H1 (cell line): Measurements from ENCODE around the gene ATXN7. TPM values are rescaled to one million over a fixed set of nuclear protein-coding genes. Genes with fewer than 3 reads are reported as not detected.

Experiments
- CTCF ChIA-PET: fragments of 300-600 bp; sonication (Branson Sonifier 250); formaldehyde crosslinking; loops from one replicate; lab custom pipeline; 2021; ENCODE audit not compliant: partially characterized antibody; lab: Charles Lee
- POLR2A ChIA-PET: fragments of 300-600 bp; sonication (Branson Sonifier 250); formaldehyde crosslinking; loops from one replicate; lab custom pipeline; 2021; ENCODE audit warnings: inconsistent platforms; ENCODE audit not compliant: partially characterized antibody; lab: Charles Lee
- DNase-seq, 2 experiments: peaks; one replicate each; pipeline versions ENCODE4 v3.0.0 to v3.0.0-alpha.2; 2010 to 2022; ENCODE audit warnings: low spot score in 2 of 2, low read depth in 1 of 2, mixed read lengths in 1 of 2
- FAIRE-seq: peaks from 2 replicates; lab custom pipeline; 2011; peaks lifted over from hg19 to GRCh38; lab: Jason Lieb, UNC
- H2AFZ ChIP-seq: 2 replicates; pipeline ENCODE4 v1.8.1; 2012; ENCODE audit warnings: low read length, inconsistent platforms
- H2AK5ac ChIP-seq: 2 replicates; pipeline ENCODE4 v1.6.1; 2013; ENCODE audit warnings: low read depth, low read length
- H2BK120ac ChIP-seq: replicated peaks from 2 replicates; pipeline ENCODE3; 2013; ENCODE audit warnings: low read depth, low read length, inconsistent platforms
- H2BK12ac ChIP-seq: 2 replicates; pipeline ENCODE4 v1.6.1; 2013; ENCODE audit warnings: low read depth, low read length
- H2BK15ac ChIP-seq: 2 replicates; pipeline ENCODE4 v1.6.1; 2013; ENCODE audit warnings: low read length
- H2BK20ac ChIP-seq: 2 replicates; pipeline ENCODE4 v1.6.1; 2013; ENCODE audit warnings: low read length
- H2BK5ac ChIP-seq: 2 replicates; pipeline ENCODE4 v1.6.1; 2013; ENCODE audit warnings: low read depth, low read length
- H3K14ac ChIP-seq: 2 replicates; pipeline ENCODE4 v1.6.1; 2013; ENCODE audit warnings: inconsistent platforms; ENCODE audit not compliant: insufficient read length
- H3K18ac ChIP-seq: 2 replicates; pipeline ENCODE4 v1.6.1; 2013; ENCODE audit warnings: low read length; ENCODE audit errors: extremely low read depth
- H3K23ac ChIP-seq: 2 replicates; pipeline ENCODE4 v1.6.1; 2013; ENCODE audit warnings: inconsistent platforms; ENCODE audit not compliant: insufficient read length
- H3K23me2 ChIP-seq: 2 replicates; pipeline ENCODE4 v1.6.1; 2013; ENCODE audit warnings: low read depth, low read length
- H3K27ac ChIP-seq: 2 replicates; pipeline ENCODE4 v1.6.1; 2011; ENCODE audit warnings: low read depth, low read length, inconsistent platforms
- H3K27me3 ChIP-seq, 4 experiments: replicated peaks in 1 of 4; 1 replicate in 1 of 4; 2 replicates in 3 of 4; pipeline versions ENCODE4 v1.6.1 to v1.8.1; 2011 to 2013; ENCODE audit warnings: low read length in 3 of 4, mild to moderate bottlenecking in 3 of 4, inconsistent platforms in 2 of 4, mixed read lengths in 2 of 4, moderate library complexity in 1 of 4; ENCODE audit not compliant: control insufficient read depth in 3 of 4, insufficient read depth in 3 of 4; ENCODE audit errors: extremely low read depth in 1 of 4
- H3K36me3 ChIP-seq, 4 experiments: 2 replicates each; pipeline versions ENCODE4 v1.6.1 to v1.8.1; 2011 to 2013; ENCODE audit warnings: mild to moderate bottlenecking in 4 of 4, low read length in 3 of 4, moderate library complexity in 2 of 4, control low read depth in 1 of 4, inconsistent platforms in 1 of 4; ENCODE audit not compliant: insufficient read depth in 4 of 4, control insufficient read depth in 2 of 4
- H3K4ac ChIP-seq: replicated peaks from 2 replicates; pipeline ENCODE3; 2013; ENCODE audit warnings: low read length, low read depth, mixed read lengths, inconsistent platforms; ENCODE audit not compliant: insufficient read length
- H3K4me1 ChIP-seq, 4 experiments: replicated peaks in 1 of 4; 1 replicate in 1 of 4; 2 replicates in 3 of 4; pipeline versions ENCODE4 v1.6.1 to v1.8.1; 2011 to 2013; ENCODE audit warnings: low read length in 3 of 4, inconsistent platforms in 2 of 4, mixed read lengths in 1 of 4; ENCODE audit not compliant: insufficient read depth in 4 of 4, control insufficient read depth in 3 of 4
- H3K4me2 ChIP-seq, 2 experiments: 2 replicates each; pipeline versions ENCODE4 v1.6.1 to v1.8.1; 2011 to 2013; ENCODE audit warnings: low read depth in 2 of 2, low read length in 2 of 2, control low read depth in 1 of 2, inconsistent platforms in 1 of 2, mild to moderate bottlenecking in 1 of 2; ENCODE audit not compliant: insufficient read depth in 1 of 2
- H3K4me3 ChIP-seq, 4 experiments: fragments of 200-600, 300-600 bp in 1 of 4; sonication (generic), shearing (Covaris generic), sonication (Bioruptor Twin) in 1 of 4; 2 replicates each; pipeline versions ENCODE4 v1.5.1 to v1.8.1; 2011 to 2016; ENCODE audit warnings: low read length in 4 of 4, low read depth in 3 of 4, control low read depth in 2 of 4, inconsistent platforms in 2 of 4, mild to moderate bottlenecking in 2 of 4, mixed read lengths in 1 of 4, moderate library complexity in 1 of 4; ENCODE audit not compliant: insufficient read depth in 2 of 4; ENCODE audit errors: extremely low read depth in 1 of 4
- H3K56ac ChIP-seq: replicated peaks from 2 replicates; pipeline ENCODE3; 2013; ENCODE audit warnings: low read depth, mild to moderate bottlenecking, mixed read lengths, low read length, inconsistent platforms; ENCODE audit not compliant: insufficient read length
- H3K79me1 ChIP-seq: 2 replicates; pipeline ENCODE4 v1.6.1; 2013; ENCODE audit warnings: low read depth, low read length, control low read depth
- H3K79me2 ChIP-seq, 2 experiments: 2 replicates each; pipeline versions ENCODE4 v1.6.1 to v1.8.1; 2012 to 2013; ENCODE audit warnings: low read length in 2 of 2, mild to moderate bottlenecking in 2 of 2, inconsistent platforms in 1 of 2; ENCODE audit not compliant: insufficient read depth in 2 of 2, control insufficient read depth in 1 of 2
- H3K9ac ChIP-seq, 4 experiments: replicated peaks in 1 of 4; 1 replicate in 1 of 4; 2 replicates in 3 of 4; pipeline versions ENCODE4 v1.6.1 to v1.8.1; 2011 to 2013; ENCODE audit warnings: low read depth in 3 of 4, low read length in 3 of 4, control low read depth in 2 of 4, mild to moderate bottlenecking in 2 of 4, moderate library complexity in 2 of 4, inconsistent platforms in 1 of 4; ENCODE audit errors: extremely low read depth in 1 of 4
- H3K9me3 ChIP-seq, 2 experiments: 2 replicates each; pipeline versions ENCODE4 v1.6.1 to v1.8.1; 2012 to 2013; ENCODE audit warnings: mild to moderate bottlenecking in 2 of 2, moderate library complexity in 2 of 2, control low read depth in 1 of 2, inconsistent platforms in 1 of 2, low read depth in 1 of 2, low read length in 1 of 2, mixed read lengths in 1 of 2; ENCODE audit not compliant: insufficient read depth in 2 of 2
- H4K20me1 ChIP-seq, 2 experiments: replicated peaks in 1 of 2; 2 replicates each; pipeline versions ENCODE3 to v1.8.1; 2011 to 2013; ENCODE audit warnings: inconsistent platforms in 2 of 2, low read length in 2 of 2, mild to moderate bottlenecking in 1 of 2; ENCODE audit not compliant: insufficient read depth in 2 of 2, control insufficient read depth in 1 of 2
- H4K5ac ChIP-seq: 2 replicates; pipeline ENCODE4 v1.6.1; 2013; ENCODE audit warnings: low read length, low read depth, mixed read lengths, inconsistent platforms; ENCODE audit not compliant: insufficient read length
- H4K8ac ChIP-seq: 2 replicates; pipeline ENCODE4 v1.8.0; 2013; ENCODE audit warnings: mild to moderate bottlenecking, moderate library complexity, low read length, inconsistent platforms; ENCODE audit not compliant: insufficient read depth; ENCODE audit errors: extremely low read depth
- H4K91ac ChIP-seq: replicated peaks from 2 replicates; pipeline ENCODE3; 2013; ENCODE audit warnings: low read length, mixed read lengths, inconsistent platforms; ENCODE audit not compliant: insufficient read length
- ASH2L ChIP-seq: fragments of 200-600, 300-600 bp; sonication (generic); IDR thresholded peaks from one replicate; pipeline ENCODE4 v1.7.1; 2017; ENCODE audit warnings: low read length
- BCL11A ChIP-seq, 2 experiments: IDR thresholded peaks; one replicate each; pipeline ENCODE4 v1.6.1; 2011; ENCODE audit warnings: low read depth in 2 of 2, low read length in 2 of 2, mild to moderate bottlenecking in 2 of 2
- KDM1A ChIP-seq: fragments of 200-600, 300-600 bp; sonication (generic); IDR thresholded peaks from 2 replicates; pipeline ENCODE4 v1.7.1; 2016; ENCODE audit warnings: mild to moderate bottlenecking, low read length, borderline replicate concordance
- KDM4A ChIP-seq: IDR thresholded peaks from one replicate; pipeline ENCODE4 v1.7.1; 2012; ENCODE audit warnings: low read depth, mild to moderate bottlenecking, moderate library complexity, low read length, inconsistent platforms; ENCODE audit not compliant: severe bottlenecking
- NANOG ChIP-seq: IDR thresholded peaks from 2 replicates; pipeline ENCODE4 v1.6.1; 2011; ENCODE audit warnings: low read length, low read depth, mild to moderate bottlenecking, inconsistent platforms; ENCODE audit not compliant: insufficient read depth, poor library complexity, severe bottlenecking
- RBBP5 ChIP-seq: IDR thresholded peaks from 2 replicates; pipeline ENCODE4 v1.7.1; 2012; ENCODE audit warnings: low read depth, mild to moderate bottlenecking, inconsistent platforms, low read length, moderate library complexity, borderline replicate concordance
- SIN3A ChIP-seq, 2 experiments: IDR thresholded peaks in 1 of 2; conservative IDR thresholded peaks in 1 of 2; 2 replicates each; pipeline ENCODE4 v1.6.1; 2011 to 2012; ENCODE audit warnings: low read length in 2 of 2, improper control_type of control experiment in 1 of 2, low read depth in 1 of 2, mild to moderate bottlenecking in 1 of 2
- SIRT6 ChIP-seq: IDR thresholded peaks from one replicate; pipeline ENCODE4 v1.7.1; 2012; ENCODE audit warnings: low read length, inconsistent platforms
- TCF12 ChIP-seq: IDR thresholded peaks from 2 replicates; pipeline ENCODE4 v1.6.1; 2011; ENCODE audit warnings: low read depth, mild to moderate bottlenecking, low read length
- ZNF274 ChIP-seq: IDR thresholded peaks from 2 replicates; pipeline ENCODE4 v1.7.0; 2012; ENCODE audit warnings: low read length, borderline replicate concordance; ENCODE audit errors: extremely low read depth
- WGBS, 2 experiments: shearing (Covaris generic) in 1 of 2; methylation state at CpG; one replicate each; pipeline versions ENCODE4 v1.1.6 to v1.1.7; 2013 to 2015; ENCODE audit warnings: low lambda C conversion rate in 2 of 2, mixed read lengths in 2 of 2, inconsistent platforms in 1 of 2, low coverage in 1 of 2, missing lambda C conversion rate in 1 of 2; ENCODE audit not compliant: insufficient replicate concordance in 2 of 2, insufficient coverage in 1 of 2, insufficient read length in 1 of 2; ENCODE audit errors: extremely low coverage in 1 of 2, missing lambda C conversion rate in 1 of 2; 5-methylcytosine and 5-hydroxymethylcytosine counted together
- polyA plus RNA-seq, 7 experiments: library from polyadenylated mRNA; depleted of rRNA in 3 of 7; stranded (reverse) in 5 of 7; unstranded in 2 of 7; fragments of >200 nt in 5 of 7; fragments of 200-250 nt in 2 of 7; gene quantifications; 1 replicate in 5 of 7; 2 replicates in 1 of 7; 4 replicates in 1 of 7; pipeline versions ENCODE4 v1.2.1 to v1.2.3, GENCODE V29; 2011 to 2013; ENCODE audit warnings: missing spikeins in 2 of 7, mixed read lengths in 2 of 7
- total RNA-seq: library from RNA; stranded (reverse); fragmentation: NEBNext Ultra II Directional; extraction: Animal tissue kit (Norgen Biotek cat#: 25700); gene quantifications from 2 replicates; pipeline ENCODE4 v1.2.1, GENCODE V29; 2021
- TF ChIP-seq, protein P1 (sequence below), 3 experiments: IDR thresholded peaks; 1 replicate in 2 of 3; 2 replicates in 1 of 3; pipeline versions ENCODE4 v1.5.1 to v1.6.1; 2011; ENCODE audit warnings: low read length in 3 of 3, mild to moderate bottlenecking in 3 of 3, inconsistent platforms in 2 of 3, low read depth in 1 of 3, moderate library complexity in 1 of 3; ENCODE audit not compliant: insufficient read depth in 1 of 3; ENCODE audit errors: control extremely low read depth in 1 of 3

Gene ATXN7
- total and polyA plus RNA-seq, 2 of the 8 experiments (the other 6 are each of a cell fraction or from before 2014, with no cell fraction given): 15.5 to 16.8 TPM

DNA sequence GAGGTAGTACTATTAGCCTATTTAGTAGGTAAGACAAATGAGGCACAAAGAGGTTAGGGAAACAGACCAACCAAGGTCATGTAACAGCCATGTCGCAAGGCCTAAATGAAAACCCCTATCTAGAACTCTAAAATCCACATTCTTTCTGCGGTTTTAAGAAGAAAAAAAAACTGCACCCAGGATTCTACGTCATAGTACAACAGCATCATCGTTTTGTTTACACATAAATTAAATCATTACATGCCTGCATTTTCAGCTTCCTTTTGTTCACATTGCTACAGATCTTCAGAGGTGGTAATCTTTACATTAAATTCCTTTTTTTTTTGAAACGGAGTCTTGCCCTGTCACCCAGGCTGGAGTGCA, 160.2 kb downstream of the ATXN7 start:
- H3K9ac ChIP-seq: no peak overlapping the region
- no peak overlapping the region for H3K4me2 ChIP-seq
- no peak overlapping the region for H3K23ac ChIP-seq
- H2BK15ac ChIP-seq: no peak overlapping the region
- H3K4me1 ChIP-seq: peaks cover 3 to 8% (median 4%) of the 10 kb centered on the region in 4 experiments; a peak in 6 of 7 replicates
- peaks cover 6% of the 10 kb centered on the region for H3K23me2 ChIP-seq
- H3K27me3 ChIP-seq: no peaks in the 10 kb centered on the region
- 74% methylated on average over 5 of the region's 5 CpGs; no CpG with 5 or more reads in 1 of the 2 experiments for WGBS, 2 experiments
- H2BK20ac ChIP-seq: no peak overlapping the region
- H3K79me1 ChIP-seq: no peaks in the 10 kb centered on the region
- H3K4ac ChIP-seq: no peak overlapping the region
- ChIA-PET CTCF (interaction anchor here (0.6 to 6.3 kb wide), 34 partner anchors 31 to 512 kb away, joined by 3 to 51 read pairs (median 4); partner anchors contain the start of gene PRICKLE2), POLR2A (interaction anchor here (0.6 to 1.3 kb wide), 2 partner anchors 11 to 160 kb away, joined by 3 to 4 read pairs; partner anchors contain the start of genes ATXN7 and THOC7)
- no peak for DNase-seq
- FAIRE-seq: peak; percentile 45
- H3K9me3 ChIP-seq: no peaks in the 10 kb centered on the region
- no peak overlapping the region for H2BK5ac ChIP-seq
- peaks cover 0 to 3% of the 10 kb centered on the region in 2 experiments for H4K20me1 ChIP-seq
- H2BK12ac ChIP-seq: no peak overlapping the region
- H3K36me3 ChIP-seq: peaks cover 0 to 24% (median 6%) of the 10 kb centered on the region in 4 experiments; a peak in 4 of 8 replicates
- no peak overlapping the region for H2AK5ac ChIP-seq
- H3K14ac ChIP-seq: no peak overlapping the region
- H3K79me2 ChIP-seq: peaks cover 5 to 22% of the 10 kb centered on the region in 2 experiments; a peak in 3 of 4 replicates
- no peak overlapping the region for H3K27ac ChIP-seq
- H4K91ac ChIP-seq: no peak overlapping the region
- H3K4me3 ChIP-seq: peak overlapping the region in 1 of 4 experiments; percentile 93; a peak in 2 of 8 replicates
- H2BK120ac ChIP-seq: no peak overlapping the region
- no peak overlapping the region for H4K8ac ChIP-seq
- no peak overlapping the region for H3K18ac ChIP-seq
- H4K5ac ChIP-seq: no peak overlapping the region
- H3K56ac ChIP-seq: no peak overlapping the region
- no peak overlapping the region for H2AFZ ChIP-seq
- no peak for TF ChIP-seq BCL11A (IDR thresholded peaks at IDR 0.05; ENCODE audit: low read depth in 2 of 2, low read length in 2 of 2)
- TF ChIP-seq, protein P1, sequence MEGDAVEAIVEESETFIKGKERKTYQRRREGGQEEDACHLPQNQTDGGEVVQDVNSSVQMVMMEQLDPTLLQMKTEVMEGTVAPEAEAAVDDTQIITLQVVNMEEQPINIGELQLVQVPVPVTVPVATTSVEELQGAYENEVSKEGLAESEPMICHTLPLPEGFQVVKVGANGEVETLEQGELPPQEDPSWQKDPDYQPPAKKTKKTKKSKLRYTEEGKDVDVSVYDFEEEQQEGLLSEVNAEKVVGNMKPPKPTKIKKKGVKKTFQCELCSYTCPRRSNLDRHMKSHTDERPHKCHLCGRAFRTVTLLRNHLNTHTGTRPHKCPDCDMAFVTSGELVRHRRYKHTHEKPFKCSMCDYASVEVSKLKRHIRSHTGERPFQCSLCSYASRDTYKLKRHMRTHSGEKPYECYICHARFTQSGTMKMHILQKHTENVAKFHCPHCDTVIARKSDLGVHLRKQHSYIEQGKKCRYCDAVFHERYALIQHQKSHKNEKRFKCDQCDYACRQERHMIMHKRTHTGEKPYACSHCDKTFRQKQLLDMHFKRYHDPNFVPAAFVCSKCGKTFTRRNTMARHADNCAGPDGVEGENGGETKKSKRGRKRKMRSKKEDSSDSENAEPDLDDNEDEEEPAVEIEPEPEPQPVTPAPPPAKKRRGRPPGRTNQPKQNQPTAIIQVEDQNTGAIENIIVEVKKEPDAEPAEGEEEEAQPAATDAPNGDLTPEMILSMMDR (IDR thresholded peaks at IDR 0.05; ENCODE audit: control extremely low read depth in 1 of 3, insufficient read depth in 1 of 3, low read depth in 1 of 3, low read length in 3 of 3): no peak
- TF ChIP-seq KDM4A: no peak
- no peak for TF ChIP-seq ZNF274
- no peak for TF ChIP-seq NANOG
- TF ChIP-seq KDM1A: no peak
- no peak for TF ChIP-seq SIRT6
- no peak for TF ChIP-seq ASH2L
- no peak for TF ChIP-seq RBBP5
- TF ChIP-seq TCF12: no peak
- TF ChIP-seq SIN3A (conservative IDR thresholded peaks at IDR 0.05 in 1 of 2, IDR thresholded peaks at IDR 0.05 in 1 of 2; ENCODE audit: low read depth in 1 of 2, low read length in 2 of 2): no peak
